Eye (tissue), 1 donor: ENCODE data around the gene CBARP.
A peak's percentile ranks its signal among the peaks of the same experiment; 100 is the strongest.

Experiments
- DNase-seq: peaks from one replicate; pipeline ENCODE4 v3.0.0-alpha.2; 2015

The CBARP gene

DNA sequence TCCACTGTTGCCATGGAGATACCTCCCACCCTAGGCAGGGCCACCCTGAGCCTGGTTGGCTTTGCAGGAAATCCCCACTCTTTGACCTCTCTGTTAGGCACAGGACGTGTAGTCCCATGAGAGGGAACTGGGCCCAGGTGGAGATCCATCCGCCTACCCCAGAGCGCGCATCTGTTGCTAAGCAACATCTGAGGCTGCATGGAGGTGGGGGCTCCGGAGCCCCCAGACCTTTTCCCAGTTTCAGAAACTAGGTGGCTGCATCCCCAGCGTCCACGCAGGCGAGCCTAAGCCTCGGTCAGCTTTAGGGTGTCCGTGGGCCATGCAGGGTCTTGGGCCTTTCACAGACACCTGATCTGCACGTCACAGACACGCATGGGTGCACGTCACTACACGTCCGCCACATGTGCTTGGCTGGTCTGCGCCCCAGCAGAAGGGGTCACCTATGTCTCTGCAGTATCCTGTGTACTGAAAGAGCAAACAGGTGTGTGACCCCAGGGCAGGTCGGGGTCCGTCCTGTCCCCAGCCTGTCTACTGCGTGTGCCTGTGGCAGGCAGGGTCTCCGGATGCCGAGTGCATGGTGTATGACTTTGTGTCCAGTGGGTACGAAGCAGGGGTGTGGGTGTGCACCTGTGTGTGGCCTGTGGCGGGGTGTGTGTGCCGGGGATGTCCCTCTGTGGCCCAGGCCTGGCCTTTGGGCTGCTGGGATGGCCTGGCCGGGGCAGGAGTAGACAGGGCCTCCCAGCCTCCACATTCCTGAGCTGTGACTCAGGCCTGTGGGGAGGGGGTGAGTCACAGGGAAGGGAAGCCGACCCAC lies 27.2 kb upstream of the CBARP start:
- DNase-seq, result peak; percentile 85

DNA sequence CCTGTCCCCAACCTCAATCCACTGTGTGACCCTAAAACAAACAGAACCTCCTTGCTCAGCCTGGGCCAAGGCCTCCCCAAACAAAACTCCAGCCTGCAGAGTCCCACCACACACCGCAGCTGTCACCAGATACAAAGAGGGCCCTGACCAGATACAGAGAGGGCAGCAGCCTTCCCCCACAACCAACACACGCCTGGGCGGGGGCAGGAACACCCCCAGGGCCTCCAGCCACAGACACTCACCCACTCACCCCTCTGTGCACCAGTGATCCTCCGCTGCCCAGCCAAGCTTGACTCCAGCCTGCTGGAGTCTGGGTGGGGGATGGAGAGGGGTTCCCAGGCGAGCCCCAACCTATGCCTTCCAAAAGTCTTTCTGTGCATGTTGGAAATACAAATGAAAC lies 25.4 kb upstream of the CBARP start:
- DNase-seq, result no peak

DNA sequence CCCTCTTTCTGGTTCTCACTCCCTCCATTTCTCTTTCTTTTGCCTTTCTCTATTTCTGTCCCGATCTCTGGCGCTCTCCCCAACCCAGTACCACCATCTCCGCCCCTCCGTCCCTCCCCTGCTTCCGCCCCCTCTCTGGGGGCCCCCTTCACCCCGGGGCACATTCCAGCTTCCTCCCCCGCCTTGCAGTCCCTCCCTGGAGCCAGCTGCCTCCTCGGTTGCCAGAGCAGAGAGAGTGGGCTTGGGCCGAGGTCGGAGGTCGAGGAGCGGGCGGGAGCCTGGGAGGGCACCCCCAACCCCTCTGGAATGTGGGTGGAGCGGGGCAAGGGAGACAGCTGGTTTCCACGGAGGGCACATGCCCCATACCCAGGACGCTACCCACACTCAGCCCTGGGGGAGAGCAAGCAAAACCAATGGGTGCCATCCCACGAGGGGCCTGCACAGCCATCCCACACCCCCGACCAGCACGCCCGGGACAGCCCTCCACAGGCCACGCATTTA lies 24.9 kb upstream of the CBARP start:
- DNase-seq, result peak; percentile 71

DNA sequence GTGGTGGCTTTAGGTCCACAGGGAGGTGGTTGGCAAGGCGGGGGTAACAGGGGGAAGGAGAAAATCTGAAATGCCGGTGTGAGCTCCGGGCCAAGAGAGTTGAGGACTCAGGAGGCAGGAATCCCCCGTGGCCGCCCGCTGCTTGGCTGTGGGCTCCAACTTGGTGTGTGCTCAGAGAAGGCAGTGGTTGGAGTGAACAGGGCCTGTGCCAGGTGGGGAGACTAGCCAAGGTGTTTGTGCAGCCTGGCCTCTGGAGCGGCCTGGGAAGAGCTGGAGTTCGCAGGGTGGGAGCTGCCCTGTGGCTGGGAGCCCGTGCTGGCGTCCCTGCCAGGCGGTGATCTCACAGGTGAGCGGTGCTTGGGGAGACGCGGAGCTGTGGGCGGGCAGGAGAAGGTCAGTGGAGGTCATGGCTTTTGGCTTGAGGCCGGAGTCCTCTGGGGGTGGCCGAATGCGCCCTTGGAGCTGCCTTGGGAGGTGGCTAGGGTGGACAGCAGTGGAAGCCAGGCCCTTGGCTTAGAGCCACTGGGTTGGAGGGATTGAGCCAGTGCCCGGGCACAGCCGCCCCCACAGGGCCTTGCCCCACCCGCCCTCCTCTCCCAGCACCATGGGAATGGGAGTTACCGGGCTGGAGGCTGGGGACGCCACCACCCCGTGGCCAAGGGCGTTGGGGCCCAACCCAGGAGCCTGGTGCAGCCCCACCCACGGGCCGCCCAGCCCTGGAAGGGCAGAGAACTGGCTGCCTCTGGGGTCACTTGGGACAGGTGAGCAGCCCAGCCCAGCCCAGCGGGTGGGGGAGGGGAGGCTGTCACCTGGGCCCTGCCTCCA lies 24.2 kb upstream of the CBARP start:
- no peak for DNase-seq

DNA sequence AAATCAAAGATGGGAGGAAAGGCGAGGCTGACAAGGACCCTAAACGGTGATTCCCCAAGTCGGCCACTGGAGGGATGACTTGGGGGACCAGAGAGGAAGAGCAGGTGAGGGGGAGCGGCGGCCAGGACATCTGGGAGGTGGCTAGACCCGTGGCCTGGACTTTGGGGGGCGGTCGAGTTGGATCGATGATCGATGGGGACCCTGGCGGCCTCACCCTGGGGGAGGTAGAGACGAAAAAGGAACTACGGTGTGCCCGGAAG lies 23.7 kb upstream of the CBARP start:
- DNase-seq, result no peak

DNA sequence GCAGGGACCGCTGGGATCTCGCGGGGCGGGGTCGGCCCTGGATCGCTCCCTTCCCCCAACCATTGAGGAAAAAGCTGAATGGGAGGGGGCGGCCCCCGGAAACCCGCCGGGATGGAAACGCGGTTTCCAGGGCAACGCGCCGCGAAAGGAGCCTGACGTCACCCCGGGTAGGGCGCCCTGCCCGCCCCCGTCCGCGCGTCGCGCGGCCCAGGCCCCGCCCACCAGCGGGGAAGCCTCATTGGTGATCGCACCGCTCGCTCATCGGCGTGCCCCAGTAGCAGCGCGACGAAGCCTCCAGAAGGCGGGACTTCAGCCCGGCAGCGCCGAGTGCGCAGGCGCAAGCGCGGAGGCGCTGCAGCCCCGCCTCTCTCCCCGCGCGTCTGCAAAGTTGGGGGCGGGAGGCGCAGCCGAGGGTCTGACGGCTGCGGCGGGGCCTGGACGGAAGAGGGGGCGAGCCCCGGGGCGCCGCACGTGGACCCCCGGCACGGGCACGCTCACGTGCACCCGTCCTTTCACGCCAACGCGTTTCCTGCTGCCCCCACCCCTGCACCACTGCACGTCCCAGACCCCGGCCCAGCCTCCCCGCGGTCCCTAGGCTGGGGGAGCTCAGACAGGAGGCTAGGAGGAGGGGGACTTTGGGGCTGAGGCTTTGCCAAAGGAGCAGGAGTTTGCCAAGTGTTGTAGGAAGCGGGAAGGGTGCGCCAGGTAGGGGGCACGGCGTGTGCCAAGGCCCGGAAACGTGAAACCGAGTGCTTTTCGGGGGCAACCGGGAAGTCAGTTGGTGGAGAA lies 23.1 kb upstream of the CBARP start:
- peak; percentile 98 for DNase-seq

DNA sequence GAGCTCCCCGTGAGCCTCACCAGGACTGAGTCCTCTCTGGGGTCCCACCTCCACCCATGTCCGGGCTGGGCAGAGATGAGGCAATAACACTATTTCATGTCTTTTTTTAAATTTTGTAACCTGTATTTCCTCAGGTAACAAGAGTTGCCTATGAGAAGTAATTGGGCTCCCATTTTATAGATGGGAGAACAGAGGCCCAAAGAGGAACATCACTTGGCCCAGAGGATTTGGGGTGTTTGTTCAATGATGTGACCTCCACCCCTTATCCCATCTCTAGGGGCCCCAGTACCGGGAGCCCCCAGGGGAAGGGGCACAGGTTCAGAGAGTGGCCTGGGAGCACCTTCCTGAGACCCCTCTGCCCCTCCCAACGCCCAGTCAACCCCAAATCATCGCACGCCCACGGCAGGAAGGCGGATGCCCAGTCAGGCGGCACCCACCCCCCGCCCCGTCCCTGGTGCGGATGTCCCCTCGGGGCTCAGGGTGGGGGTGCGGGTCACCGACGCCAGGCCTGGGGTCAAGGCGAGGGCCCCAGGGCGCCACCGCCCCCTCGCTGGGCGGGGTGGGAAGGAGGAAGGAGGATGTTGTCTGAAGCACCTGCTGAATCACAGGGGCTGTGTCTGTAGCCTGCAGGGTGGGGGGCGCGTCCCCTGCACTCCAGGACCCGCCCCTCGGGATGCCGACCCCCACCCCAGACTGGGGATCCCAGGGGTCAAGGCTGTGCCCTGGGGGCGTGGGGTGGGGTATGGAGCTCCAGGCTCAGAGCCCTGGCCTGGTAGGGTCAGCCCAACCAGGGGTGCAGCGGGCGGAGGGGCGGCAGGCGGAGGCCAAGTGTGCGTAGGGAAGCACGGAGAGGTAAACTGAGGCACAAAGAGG lies 22.3 kb upstream of the CBARP start:
- DNase-seq, result peak; percentile 60

DNA sequence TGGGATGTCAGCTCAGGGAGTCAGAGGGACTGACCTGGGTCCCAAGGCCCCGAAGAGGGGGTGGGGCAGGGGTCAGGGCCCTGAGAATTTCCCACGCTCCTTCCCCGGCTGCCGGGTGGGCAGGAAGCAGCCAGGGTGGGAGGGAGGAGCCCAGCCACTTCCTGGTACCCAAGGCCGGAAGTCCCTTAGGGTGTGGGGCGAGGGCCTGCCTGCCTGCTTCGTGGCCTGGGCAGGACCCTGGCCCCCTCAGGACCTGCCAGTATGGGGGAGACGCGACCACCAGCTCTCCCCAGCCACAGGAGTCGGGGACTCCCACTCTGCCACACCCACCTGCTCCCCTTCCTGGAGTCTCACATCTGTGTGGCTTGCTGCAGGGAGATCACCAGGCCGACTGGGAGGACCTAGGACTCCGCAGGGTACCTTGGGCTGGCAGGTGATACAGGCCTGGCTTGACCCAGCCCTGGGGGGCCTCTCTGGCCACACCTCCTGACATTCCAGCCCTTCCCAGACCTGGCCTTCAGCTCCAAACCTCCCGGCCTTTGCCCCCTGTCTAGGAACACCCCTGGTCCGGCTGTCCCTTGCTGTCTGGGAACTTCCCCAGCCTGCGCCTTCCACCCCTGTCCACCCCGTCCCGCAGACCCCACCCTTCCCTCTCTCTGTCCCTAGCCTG lies 21.5 kb upstream of the CBARP start:
- peak; percentile 69 for DNase-seq

DNA sequence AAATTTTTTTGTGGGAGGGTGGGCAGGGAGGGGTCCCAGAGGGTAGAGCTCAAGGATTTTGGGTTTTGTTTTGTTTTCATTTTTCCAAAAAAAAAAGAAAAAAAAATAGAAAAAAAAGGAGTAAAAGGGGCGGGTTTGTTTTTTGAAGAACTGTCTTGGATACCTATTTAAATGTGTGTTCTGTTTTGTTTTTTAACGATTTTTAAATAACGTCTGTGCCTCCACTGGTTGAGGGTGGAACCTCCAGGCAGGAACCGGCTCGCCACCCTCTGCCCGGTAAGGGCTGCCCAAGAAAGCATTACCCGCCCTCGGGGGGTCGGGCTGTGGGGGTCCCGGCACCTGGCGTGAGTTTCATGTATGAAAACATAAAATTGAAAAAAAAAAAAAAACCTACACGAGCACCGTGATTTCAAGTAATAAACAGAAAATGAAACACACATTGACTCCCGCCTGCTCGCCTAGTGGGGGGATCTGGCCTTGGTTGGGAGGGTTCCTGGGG lies 21.0 kb upstream of the CBARP start:
- no peak for DNase-seq

DNA sequence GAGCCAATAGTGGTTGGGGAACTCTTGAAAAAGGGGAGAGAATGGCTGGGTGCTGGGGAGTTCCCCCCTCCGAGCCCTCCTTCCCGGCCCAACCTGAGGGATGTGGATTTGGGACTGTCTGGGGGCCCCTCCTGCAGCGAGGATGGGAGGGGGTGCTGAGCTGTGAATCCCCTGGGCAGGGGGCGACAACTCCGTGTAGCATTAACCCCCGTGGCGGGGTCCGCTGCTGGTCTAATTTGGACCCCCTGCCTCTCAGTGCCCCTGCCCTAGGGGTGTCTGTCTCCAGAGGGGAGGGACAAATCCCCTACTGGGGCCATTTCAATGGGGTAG lies 20.3 kb upstream of the CBARP start:
- DNase-seq, result no peak

DNA sequence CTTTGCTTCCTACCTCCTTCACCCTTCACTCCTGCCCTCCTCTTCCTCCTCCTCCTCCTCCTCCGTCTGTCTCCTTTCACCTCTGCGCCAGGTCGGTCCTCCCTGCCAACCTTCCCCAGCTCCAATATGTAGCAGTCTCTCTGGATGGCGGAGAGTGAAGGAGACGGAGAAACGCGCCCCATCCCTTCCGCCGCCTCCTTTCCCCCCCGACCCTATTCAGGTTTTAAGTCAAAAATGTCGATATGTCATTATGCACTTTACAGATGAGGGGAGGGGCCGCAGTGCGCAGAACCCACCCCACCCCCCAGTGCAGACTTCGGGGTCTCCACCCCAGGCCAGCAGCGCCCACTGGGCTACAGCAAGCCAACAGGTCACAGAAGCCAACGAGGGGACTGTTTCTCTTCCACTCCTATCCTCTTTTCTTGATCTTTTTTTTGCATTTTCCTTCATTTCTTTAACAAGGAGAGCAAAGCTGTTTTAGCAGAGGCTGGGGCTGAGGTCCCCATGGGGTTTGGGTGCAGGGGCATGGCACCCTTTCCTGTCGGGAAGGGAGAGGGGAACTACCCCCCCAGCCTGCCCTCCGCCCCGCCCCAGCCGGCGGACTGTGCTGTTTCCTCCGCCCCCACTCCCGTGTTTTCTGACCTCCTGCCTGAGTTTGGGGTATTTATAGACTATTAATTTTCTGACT lies 19.8 kb upstream of the CBARP start:
- DNase-seq, result peak; percentile 4

DNA sequence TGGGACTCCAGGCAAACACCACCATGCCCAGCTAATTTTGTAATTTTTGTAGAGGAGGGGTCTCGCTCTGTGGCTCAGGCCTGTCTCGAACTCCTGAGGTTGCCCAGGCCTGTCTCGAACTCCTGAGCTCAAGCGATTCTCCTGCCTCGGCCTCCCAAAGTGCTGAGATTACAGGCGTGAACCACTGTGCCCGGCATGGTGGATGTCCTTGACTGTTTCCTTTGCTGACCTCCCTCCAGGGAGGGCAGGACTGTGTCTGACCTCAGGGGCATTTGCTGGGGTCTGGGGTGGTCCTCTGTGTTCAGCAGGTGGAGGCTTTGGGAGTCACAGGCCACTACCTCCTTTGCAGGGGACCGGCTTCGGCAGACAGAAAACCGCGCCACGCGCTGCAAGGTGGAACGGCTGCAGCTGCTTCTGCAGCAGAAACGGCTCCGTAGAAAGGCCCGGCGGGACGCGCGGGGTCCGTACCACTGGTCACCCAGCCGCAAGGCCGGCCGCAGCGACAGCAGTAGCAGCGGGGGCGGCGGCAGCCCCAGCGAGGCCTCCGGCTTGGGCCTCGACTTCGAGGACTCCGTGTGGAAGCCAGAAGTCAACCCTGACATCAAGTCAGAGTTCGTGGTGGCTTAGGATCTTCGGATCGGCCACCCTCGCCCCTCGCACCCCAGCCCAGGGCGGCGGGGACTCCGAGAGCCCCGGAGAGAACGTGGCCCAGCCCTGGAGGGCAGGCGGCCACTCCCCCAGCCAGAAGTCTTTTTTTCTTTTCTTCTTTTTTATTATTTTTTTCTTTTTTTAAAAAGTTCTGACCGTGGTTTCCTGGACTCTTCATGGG lies 19.1 kb upstream of the CBARP start:
- no peak for DNase-seq

DNA sequence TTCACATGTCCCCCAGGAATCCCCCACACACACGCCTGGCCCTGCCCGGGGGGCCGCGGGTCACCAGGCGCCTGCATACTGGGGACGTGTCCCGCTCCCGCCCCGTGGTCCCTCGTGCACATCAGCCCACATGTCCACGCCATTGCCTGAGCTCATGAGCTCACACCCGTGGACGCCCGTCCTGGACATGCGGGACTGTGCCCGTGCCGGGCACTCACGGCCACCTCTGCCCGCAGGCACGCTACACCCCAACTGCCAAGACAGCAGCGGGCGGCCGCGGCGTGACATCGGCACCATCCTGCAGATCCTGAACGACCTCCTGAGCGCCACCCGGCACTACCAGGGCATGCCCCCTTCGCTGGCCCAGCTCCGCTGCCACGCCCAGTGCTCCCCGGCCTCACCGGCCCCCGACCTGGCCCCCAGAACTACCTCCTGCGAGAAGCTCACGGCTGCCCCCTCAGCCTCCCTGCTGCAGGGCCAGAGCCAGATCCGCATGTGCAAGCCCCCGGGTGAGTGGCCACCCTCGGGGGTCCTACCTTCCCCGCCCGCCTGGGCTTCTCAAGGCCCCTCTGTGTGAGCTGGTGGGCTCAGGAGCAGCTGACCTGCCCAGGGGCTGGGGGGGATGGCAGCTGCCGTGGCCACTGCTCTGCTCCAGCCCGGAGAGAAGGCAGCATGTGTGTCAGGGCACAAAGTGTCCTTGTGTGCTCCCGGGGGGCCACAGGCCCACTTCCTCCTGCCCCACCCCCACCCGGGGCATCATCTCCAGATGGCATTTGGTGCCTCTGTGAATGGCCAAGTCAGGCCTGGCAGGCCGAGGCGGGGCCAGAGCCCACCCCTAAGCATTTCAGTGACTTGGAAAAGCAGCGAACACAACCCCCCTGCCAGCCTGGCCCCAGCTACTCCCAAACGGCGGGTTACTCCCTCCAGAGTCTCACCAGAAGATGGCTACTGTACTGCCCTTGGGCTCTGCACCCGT lies 17.7 kb upstream of the CBARP start:
- DNase-seq, result peak; percentile 8

DNA sequence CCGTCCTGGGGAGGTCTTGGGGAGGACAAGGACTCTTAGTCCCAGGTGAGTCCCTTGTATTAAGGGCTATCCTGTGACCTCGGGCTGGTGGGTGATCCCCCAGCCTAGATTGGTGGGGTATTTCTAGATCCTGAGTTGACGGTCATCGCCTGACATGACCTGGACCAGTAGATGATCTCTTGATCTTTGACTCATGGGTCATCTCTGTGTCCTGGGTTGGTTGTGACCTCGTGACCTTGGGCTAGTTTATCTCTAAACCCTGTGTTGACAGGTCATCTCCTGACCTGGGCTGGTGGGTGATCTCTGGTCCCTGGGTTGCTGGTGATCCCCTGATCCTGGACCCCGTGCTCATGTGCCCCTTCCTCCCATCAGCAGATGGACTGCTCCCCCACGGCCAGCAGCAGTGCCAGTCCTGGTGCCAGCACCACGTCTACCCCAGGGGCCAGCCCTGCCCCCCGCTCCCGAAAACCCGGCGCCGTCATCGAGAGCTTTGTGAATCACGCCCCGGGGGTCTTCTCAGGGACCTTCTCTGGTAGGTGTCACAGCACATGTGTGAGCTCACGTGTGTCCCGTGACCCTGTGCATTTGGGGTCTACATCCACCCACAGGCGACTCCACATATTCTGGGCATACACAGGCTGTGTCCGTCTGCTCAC lies 16.9 kb upstream of the CBARP start:
- DNase-seq, result no peak

DNA sequence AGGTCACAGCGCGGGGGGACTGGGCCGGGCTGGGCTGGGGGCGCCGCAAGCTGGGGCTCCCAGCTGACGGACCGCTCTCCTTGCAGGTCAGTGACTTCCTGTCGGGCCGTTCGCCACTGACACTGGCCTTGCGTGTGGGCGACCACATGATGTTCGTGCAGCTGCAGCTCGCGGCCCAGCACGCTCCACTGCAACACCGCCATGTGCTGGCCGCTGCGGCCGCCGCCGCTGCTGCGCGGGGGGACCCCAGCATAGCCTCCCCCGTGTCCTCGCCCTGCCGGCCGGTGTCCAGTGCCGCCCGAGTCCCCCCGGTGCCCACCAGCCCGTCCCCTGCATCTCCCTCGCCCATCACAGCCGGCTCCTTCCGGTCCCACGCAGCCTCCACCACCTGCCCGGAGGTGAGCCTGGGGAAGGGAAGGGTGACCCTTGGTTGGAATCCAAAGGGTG lies 16.3 kb upstream of the CBARP start:
- no peak for DNase-seq

DNA sequence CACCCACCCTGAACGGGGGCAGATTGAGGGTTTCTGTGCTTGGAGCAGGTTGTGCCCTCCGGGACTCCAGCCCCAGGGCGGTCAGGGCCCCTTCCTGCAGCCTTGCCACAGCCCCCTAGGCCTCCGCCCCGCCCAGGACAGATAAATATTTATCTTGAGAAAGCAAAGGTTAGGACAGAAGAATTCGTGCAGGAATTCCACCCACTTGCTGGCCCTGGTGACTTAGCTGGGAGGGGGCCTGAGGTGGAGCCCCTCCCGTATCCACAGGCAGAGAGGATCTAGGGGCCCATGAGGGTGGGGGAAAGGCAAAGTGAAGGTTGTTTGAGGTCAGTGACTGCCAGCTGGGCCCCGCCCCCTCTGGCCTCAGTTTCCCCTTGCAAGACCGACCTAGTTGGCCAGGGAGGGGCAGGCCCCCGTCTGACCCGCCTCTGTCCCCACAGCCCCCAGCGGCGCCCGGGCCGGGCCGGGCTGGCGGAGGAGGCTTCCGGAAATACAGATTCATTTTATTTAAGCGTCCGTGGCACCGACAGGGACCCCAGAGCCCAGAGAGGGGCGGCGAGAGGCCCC lies 15.8 kb upstream of the CBARP start:
- DNase-seq, result no peak

DNA sequence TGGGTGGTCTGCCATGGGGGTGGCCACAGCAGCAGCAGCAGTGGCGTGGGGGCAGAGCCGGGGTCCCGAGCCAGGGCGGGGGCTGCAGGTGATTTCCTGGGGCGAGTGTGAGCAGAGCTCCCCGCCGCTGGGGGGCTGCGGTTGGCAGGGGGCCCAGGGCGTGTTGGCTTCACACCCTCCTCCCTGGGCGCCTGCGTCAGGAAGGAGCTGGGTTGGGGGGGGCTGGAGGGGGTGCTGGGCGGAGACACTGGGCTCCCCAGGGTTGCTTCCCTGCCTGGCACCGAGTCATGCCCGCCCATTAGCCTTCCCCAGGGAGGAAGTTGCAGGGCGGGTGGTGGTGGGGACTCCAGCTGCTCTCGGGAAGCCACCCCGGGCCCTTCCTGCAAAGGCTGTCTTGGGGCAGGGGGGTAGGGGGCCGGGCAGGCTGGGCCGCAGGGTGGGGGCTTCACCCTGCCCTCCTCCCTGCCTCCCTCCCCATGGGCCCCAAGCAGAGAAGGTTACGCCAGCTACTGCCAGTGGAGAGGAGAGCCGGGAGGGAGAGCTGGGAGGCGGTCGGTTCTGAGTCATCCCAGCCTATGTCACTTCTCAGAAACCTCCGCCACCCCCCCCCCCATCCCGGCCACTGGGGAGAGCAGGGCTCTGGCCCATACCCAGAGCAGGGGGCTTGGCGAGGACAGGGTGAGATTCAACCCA lies 15.2 kb upstream of the CBARP start:
- DNase-seq, result peak; percentile 63
